HG02798 (cell line): ENCODE measurements around the gene VWCE.

Experiments
- ATAC-seq: cut with Tn5 transposase; IDR thresholded peaks from one replicate; pipeline ENCODE4 v1.9.1; 2021; ENCODE audit warnings: mild to moderate bottlenecking; ENCODE audit not compliant: unreplicated experiment, poor library complexity

VWCE gene

GRCh38 chr11:61328351-61328750 is 33.2 kb upstream of the VWCE start:
- no peak for ATAC-seq

- no peak for ATAC-seq
Measured at GRCh38 chr11:61327669-61328071, 32.6 kb upstream of the VWCE start.

DNA sequence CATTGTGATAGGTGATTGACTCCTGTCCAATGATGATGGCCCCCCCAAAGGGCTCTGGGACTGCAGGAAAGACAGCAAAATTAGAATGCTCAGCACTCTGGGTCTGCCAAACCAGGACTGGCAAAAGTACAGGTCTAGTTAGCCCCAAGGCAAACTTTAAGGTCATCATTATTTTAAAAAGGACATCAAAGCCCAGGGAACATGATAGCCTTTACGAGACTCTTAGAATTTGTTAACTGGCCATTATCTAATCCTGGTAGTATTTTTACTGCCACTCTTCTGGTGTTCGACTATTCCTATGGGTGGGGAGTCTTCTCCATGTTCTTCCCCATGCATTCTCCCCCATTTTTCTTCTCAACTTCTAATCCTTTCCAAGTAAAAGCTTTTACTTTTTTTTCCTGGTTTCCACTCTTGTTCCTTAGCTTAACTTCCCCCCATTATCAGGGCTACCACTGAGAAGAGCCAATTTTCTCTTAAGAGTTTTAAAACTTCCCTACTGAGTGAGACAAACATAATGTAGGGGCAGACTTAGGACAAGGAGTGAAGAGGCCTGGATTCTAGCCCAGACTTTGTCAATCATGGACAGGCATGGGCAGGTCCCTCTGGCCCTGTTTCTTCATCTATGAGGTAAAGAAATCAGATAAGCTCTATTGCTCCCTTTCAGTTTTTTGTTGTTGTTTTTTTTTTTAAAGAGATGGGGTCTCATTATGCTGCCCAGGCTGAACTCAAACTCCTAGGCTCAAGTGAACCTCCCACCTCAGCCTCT is 30.7 kb upstream of the VWCE start:
- ATAC-seq, result no peak

GRCh38 chr11:61315260-61315659 is 20.1 kb upstream of the VWCE start:
- ATAC-seq, result no peak

- ATAC-seq, result no peak
Measured at GRCh38 chr11:61310749-61311148, 15.6 kb upstream of the VWCE start.

DNA sequence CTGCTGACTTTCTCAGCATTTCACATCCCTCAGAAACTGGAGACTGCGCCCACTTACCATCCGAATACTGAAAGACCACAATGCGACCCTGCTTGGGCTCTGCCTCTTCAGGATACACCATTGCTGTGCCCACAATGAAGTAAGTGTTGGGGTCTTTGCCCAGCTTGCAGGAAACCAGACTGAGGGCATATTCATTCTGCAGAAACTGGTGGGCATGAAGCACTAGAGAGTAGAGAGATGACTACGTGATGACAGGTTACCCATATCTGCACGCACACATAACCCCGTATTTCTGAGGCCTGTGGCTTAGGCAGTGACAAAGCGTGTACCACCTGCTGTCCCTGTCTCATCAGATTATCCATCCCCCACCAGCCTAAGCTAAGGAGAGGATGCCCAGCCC is 14.6 kb upstream of the VWCE start:
- ATAC-seq, result no peak

DNA sequence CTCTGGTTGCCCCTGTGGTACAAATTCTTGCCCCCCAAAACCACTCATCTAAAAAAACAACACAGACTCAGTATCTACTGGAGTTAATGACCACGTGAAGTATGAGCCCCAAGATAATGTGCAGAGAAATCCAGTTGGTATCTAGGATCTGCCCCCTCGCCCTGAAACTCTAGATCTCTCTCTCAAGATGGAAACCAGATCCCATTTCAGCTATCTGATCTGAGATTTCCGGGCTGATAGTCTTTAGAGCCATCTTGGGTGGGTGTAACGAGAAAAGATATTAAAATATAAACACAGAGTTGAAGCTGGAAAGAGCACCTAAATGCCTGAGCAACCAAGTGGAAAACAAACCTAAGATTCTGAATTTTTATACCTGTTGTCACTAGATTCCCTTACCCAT is 14.0 kb upstream of the VWCE start:
- no peak for ATAC-seq

DNA sequence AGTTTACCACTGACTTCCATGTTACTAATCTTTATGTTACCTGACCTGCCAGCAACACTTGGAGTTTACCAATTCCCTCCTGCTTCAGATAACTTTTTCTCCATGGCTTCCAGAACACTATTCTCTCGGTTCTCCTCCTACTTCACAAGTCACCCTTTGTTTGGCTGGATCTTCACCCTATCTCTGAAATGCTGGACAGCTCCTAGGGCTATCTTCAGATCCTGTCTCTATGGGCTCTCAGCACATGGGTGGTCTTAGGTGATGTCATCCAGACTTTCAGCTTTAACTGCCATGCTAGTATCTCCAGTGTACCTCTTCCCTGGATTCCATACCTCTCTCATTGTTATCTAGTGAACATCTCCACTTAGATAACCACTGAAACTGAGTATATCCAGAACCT is 12.2 kb upstream of the VWCE start:
- no peak for ATAC-seq

- no peak for ATAC-seq
Measured at GRCh38 chr11:61306221-61306620, 11.1 kb upstream of the VWCE start.

DNA sequence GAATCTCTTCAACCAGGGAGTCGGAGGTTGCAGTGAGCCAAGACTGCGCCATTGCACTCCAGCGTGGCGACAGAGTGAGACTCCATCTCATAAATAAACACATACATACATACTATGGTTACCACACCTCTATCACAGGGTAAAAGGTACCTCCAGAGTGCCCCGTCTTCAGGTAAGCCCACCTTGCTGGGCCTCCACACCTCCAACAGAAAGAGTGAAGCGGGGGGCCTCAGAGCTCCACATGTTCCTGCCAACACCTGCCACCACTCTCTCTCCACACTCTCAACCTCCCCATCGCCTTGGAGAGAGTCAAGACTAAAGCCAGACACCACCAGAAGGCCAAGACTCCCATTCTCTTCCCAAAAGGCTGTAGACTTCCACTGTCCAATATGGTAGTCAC is 10.3 kb upstream of the VWCE start:
- ATAC-seq, result no peak

GRCh38 chr11:61303725-61304124 is 8.6 kb upstream of the VWCE start:
- no peak for ATAC-seq

DNA sequence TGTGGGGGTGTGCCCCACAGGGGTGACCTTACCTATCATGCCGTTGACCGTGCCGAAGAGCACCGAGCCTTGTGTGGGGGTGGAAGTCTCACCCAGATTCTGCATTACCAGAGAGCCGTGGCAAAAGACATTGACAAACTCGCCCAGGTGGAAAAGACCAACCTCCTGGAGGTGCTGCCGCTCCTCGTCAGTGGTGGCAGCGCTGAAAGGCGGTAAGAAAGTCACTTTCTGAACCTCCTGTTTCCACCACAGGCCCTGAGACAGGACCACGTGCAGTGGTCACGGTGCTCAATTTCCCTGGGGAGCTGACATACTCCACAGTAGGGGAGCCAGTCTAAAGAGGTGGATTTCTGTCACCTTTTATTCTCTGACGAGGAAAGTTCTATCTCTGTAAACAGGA is 7.4 kb upstream of the VWCE start:
- no peak for ATAC-seq

DNA sequence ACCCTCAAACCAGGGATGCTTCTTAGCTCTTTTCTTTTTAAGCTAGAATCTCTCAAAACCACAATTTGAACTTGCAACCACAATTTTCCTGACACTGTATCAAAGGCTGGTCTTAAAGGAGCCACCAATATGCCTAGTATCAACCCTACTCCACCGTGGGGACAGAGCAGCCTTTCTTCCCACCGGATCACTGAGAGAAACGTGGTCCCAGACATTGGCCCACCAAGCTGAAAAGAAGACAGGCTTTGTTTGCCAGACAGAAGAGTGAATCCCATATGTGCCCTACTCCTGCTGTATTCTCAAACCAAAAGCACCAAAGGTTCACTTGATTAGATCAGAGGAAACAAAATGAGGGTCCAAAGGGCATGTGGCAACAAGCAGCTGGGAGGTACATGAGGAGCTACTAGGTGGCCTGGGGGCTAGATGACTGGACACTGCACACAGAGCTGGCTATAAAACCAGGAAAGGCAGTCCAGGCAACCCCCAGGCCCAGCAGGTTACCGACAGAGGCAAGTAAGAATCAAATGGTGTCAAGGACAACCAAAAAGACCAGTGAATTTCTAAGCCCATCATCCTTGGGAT is 3.6 kb upstream of the VWCE start:
- no peak for ATAC-seq

- ATAC-seq, result no peak
Measured at GRCh38 chr11:61297746-61298145, 2.6 kb upstream of the VWCE start.

DNA sequence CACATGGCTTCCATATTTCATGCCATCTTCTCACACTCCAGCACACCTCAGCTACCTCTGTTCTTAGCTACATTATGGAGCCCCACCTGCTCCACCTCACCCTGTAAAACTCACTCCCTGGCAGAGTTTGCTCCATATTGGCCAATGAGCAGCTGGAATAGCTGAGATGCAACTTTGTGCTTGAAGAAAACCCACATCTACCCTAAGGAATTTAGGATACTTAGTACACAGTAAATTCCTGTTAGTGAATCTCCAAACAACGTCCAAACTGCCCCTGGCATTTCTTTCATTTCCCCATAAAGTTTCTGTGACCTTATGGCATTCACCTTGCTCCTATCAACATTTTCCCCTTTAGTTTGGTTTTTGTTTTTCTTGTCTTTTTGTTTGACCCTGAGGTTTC is 2.2 kb upstream of the VWCE start:
- ATAC-seq, result no peak

DNA sequence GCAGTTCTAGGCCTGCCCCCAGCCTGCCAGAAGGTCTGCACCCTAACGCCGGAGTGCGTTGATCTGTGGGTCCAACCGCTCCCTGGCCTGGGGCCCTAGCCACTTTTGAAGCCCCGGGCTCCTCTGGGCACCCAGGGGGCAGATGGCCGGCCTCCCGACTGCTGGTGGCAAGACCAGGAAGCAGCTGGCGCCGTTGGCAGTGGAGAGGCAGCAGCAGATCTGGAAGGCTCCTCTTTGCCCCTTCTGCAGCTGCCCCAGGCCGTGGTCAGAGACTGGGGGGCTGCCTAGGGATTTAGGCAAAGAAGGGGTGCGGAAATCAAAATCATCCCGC is 445 bp upstream of the VWCE start:
- ATAC-seq, result no peak

GRCh38 chr11:61293867-61294716 is 1.0 kb downstream of the VWCE start:
- peak; percentile 31 for ATAC-seq

- no peak for ATAC-seq
Measured at GRCh38 chr11:61292356-61292755, 2.8 kb downstream of the VWCE start.

GRCh38 chr11:61290905-61291690 is 4.0 kb downstream of the VWCE start:
- ATAC-seq, result no peak

DNA sequence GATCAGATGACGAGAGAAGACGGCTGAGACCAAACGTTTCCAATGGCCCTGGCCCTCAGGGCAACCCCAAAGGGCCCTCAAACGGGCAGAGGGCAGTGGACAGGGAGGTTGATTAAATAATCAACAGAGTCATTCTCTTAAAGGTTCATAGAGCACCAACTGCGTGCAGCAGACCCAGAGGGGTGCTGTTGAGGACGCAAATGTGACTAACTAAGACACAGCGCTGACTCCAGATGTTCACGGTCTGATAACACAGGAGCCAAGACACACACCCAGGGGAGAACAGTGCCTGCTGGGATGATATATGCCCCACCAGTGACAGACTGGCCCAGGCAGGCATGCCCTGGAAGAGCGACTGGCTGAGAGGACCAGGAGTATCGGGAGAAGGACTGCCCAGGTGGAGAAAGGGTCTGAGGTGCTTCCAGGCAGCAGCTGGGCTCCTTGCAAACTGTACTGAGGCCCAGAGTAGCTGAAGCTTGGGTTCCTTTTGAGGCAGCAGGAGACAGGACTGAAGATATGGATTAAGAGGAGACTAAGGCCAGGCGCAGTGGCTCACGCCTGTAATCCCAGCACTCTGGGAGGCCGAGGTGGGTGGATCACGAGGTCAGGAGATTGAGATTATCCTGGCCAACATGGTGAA is 7.7 kb downstream of the VWCE start:
- no peak for ATAC-seq
